H54 (cell line): ENCODE results near the gene AP4S1.
"Not testable (repeated sequence)": the region's sequence is repeated elsewhere in the genome, so short reads cannot be mapped to it uniquely, and the experiment has no call there.

Source experiments
- DNase-seq: peaks from one replicate; pipeline ENCODE4 v3.0.0; 2011; ENCODE audit warnings: low spot score, mixed read lengths; ENCODE audit not compliant: insufficient read length
- FAIRE-seq: peaks from 3 replicates; lab custom pipeline; 2011; peaks lifted over from hg19 to GRCh38; lab: Jason Lieb, UNC
- POLR2A ChIP-seq: IDR thresholded peaks from 2 replicates; pipeline ENCODE4 v1.6.1; 2011; ENCODE audit warnings: low read depth, mild to moderate bottlenecking, low read length

Gene AP4S1

GRCh38 chr14:31075144-31075543, 49.7 kb downstream of the AP4S1 start:
- FAIRE-seq (no peak), DNase-seq (no peak)
- TF ChIP-seq POLR2A = no peak

GRCh38 chr14:31078766-31079165, 53.3 kb downstream of the AP4S1 start:
- no peak for FAIRE-seq
- DNase-seq = no peak
- no peak for TF ChIP-seq POLR2A

- FAIRE-seq = no peak
- no peak for DNase-seq
- TF ChIP-seq POLR2A = no peak
Measured at GRCh38 chr14:31080056-31080455, 54.6 kb downstream of the AP4S1 start.

- TF ChIP-seq POLR2A = no peak
- no peak for FAIRE-seq
- DNase-seq = no peak
Measured at GRCh38 chr14:31080484-31080883, 55.0 kb downstream of the AP4S1 start.

GRCh38 chr14:31083781-31084180, 58.3 kb downstream of the AP4S1 start:
- no peak for TF ChIP-seq POLR2A
- FAIRE-seq = no peak
- no peak for DNase-seq

- FAIRE-seq (no peak), DNase-seq (no peak)
- TF ChIP-seq POLR2A = no peak
Measured at GRCh38 chr14:31084385-31084784, 58.9 kb downstream of the AP4S1 start.

GRCh38 chr14:31085027-31085426, 59.6 kb downstream of the AP4S1 start:
- FAIRE-seq = no peak
- DNase-seq = no peak
- TF ChIP-seq POLR2A = no peak

GRCh38 chr14:31086466-31086865, 61.0 kb downstream of the AP4S1 start:
- FAIRE-seq, DNase-seq: not testable (repeated sequence)

GRCh38 chr14:31090883-31091764, 65.7 kb downstream of the AP4S1 start:
- FAIRE-seq (peak; percentile 89), DNase-seq (peak; percentile 7)
- TF ChIP-seq POLR2A = no peak

- FAIRE-seq (no peak), DNase-seq (no peak)
- TF ChIP-seq POLR2A = no peak
Measured at GRCh38 chr14:31092160-31092708, 66.8 kb downstream of the AP4S1 start.

GRCh38 chr14:31093884-31094839, 68.7 kb downstream of the AP4S1 start:
- FAIRE-seq, DNase-seq: not testable (repeated sequence)

GRCh38 chr14:31095817-31096216, 70.4 kb downstream of the AP4S1 start:
- FAIRE-seq, DNase-seq: not testable (repeated sequence)

GRCh38 chr14:31096255-31096654, 70.8 kb downstream of the AP4S1 start:
- FAIRE-seq (no peak), DNase-seq (no peak)
- no peak for TF ChIP-seq POLR2A

- no peak for TF ChIP-seq POLR2A
- FAIRE-seq = no peak
- DNase-seq = no peak
Measured at GRCh38 chr14:31097081-31097480, 71.6 kb downstream of the AP4S1 start.

- TF ChIP-seq POLR2A = no peak
- DNase-seq (no peak), FAIRE-seq (no peak)
Measured at GRCh38 chr14:31106768-31107167, 81.3 kb downstream of the AP4S1 start.
